ENCODE data around the gene UQCRFS1.
"Not testable (repeated sequence)": the region's sequence is repeated elsewhere in the genome, so short reads cannot be mapped to it uniquely, and the experiment has no call there.

The UQCRFS1 gene

GRCh38 chr19:29214411-29214810, 1.5 kb upstream of the UQCRFS1 start:
- no peak for DNase-seq (ENCODE audit: low spot score)

DNA sequence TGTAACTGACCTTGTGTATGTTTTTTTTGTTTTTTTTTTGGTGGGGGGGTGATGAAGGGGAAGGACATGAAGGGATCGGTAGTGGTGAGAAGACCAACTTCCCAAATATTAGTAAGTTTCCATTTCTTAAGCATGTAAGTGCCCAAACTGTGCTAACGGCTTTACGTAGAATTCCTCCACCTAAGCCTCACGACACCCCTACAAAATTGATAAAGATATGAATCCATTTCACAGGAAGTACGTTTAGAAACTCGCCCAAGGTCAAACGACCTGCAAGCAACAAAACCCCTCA, 649 bp downstream of the UQCRFS1 start:
- DNase-seq (ENCODE audit: low spot score): no peak

GRCh38 chr19:29211562-29212355, 1.2 kb downstream of the UQCRFS1 start:
- DNase-seq (ENCODE audit: low spot score): no peak

DNA sequence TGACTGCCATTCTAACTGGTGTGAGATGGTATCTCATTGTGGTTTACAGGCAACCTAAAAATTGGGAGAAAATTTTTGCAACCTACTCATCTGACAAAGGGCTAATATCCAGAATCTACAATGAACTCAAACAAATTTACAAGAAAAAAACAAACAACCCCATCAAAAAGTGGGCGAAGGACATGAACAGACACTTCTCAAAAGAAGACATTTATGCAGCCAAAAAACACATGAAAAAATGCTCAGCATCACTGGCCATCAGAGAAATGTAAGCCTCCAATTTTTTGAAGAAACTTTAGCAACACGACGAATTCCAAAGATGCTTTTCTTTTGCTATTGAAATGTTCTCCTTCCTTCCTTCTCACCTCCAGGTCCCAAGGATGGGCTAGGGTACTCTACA, 1.9 kb downstream of the UQCRFS1 start:
- not testable (repeated sequence) for DNase-seq (ENCODE audit: low spot score)

DNA sequence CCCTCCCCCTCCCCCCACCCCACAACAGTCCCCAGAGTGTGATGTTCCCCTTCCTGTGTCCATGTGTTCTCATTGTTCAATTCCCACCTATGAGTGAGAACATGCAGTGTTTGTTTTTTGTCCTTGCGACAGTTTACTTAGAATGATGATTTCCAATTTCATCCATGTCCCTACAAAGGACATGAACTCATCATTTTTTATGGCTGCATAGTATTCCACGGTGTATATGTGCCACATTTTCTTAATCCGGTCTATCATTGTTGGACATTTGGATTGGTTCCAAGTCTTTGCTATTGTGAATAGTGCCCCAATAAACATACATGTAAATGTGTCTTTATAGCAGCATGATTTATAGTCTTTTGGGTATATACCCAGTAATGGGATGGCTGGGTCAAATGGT, 2.4 kb downstream of the UQCRFS1 start:
- DNase-seq (ENCODE audit: low spot score): not testable (repeated sequence)

DNA sequence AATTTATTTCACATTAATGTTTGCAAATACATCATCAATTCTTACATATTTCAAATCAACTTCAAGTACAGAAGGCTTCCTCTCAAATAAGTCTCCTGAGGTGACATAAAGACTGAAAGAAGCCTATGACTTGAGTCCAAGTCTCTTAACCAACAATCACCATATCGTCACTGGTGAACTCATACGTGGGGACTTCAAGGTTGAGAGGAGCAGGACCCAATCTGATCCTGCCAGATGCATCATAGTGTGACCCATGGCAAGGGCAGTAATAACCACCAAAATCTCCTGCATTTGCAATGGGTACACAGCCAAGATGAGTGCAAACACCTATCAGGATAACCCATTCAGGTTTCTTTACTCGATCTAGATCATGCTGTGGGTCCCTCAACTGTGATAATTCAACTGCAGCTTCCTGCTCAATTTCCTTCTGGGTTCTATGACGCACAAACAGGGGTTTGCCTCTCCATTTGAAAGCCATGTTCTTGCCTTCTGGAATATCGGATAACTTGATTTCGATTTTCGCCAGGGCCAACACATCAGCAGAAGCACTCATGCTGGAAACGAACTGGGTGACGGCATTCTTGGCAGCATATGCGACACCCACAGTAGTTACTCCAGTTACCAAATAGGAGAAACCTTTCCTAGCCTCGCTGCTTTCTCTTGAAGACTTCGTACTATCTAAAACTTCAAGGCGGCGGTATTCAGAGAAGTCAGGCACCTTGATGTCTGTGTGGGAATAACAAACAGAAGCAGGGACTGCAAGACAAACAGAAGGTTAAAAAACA, 5.4 kb downstream of the UQCRFS1 start:
- DNase-seq (ENCODE audit: low spot score): not testable (repeated sequence)

- no peak for DNase-seq (ENCODE audit: low spot score)
These were observed 6.5 kb downstream of the UQCRFS1 start for GRCh38 chr19:29206453-29206852.

DNA sequence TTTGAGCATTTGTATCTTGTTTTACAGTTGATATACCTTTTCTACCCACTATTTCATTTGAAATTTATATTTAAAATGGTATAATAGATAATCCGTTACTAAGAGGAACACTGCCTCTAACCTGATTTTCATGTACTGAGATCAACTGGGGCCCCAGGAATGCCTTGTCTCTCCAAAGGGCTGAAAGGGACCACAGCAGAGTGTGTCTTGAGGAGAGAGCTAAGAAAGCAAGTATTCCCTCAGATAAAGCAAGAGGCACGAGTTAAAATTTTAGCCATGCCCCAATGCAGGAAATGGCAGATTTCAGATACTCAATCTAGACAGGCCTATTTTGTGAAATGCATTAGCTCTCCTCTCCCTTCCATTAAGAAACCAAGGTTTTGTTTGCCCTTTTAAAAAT, 10.7 kb downstream of the UQCRFS1 start:
- DNase-seq (ENCODE audit: low spot score): no peak

DNA sequence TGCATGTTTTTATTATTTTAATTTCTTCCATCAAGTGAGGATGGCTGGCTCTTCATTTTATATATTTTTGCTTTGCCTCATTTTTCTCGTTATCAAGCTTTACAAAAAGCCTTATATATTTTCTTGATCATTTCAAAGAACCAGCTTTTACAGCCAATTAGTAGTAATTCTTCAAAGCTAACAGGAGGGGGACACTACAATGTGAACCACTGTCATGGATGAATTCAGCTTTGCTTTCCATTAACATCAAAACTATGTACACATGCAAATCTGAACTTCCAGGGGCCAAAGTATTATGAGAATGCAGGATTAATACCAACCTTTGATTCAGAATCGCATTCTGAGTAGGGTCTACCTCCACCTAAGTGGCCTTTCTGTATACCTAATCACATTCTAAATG, 11.1 kb downstream of the UQCRFS1 start:
- no peak for DNase-seq (ENCODE audit: low spot score)

GRCh38 chr19:29194658-29195057, 18.3 kb downstream of the UQCRFS1 start:
- no peak for DNase-seq (ENCODE audit: low spot score)

GRCh38 chr19:29193155-29193554, 19.8 kb downstream of the UQCRFS1 start:
- DNase-seq (ENCODE audit: low spot score): no peak

DNA sequence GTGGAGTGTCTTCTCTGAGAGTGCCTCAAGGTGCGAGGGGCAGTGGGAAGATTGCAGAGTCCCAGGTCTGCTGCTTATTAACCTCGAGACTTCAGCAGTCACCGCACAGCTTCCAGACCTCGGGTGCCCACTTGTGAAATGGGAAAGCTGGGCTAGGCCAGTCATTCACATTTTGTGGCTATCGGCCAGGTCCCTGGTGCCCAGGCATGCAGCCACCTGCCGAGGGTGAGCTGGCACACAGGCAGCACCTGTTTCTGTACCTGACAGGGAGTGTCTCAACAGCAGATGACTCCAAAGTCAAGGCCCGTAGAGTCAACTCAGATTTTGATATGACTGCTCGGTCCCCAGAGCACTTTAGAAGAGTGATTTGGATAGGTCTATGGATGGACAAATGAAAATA, 21.9 kb downstream of the UQCRFS1 start:
- DNase-seq (ENCODE audit: low spot score): no peak

GRCh38 chr19:29189033-29189360, 24.0 kb downstream of the UQCRFS1 start:
- no peak for DNase-seq (ENCODE audit: low spot score)

- no peak for DNase-seq (ENCODE audit: low spot score)
These were observed 24.5 kb downstream of the UQCRFS1 start for GRCh38 chr19:29188289-29189032.

DNA sequence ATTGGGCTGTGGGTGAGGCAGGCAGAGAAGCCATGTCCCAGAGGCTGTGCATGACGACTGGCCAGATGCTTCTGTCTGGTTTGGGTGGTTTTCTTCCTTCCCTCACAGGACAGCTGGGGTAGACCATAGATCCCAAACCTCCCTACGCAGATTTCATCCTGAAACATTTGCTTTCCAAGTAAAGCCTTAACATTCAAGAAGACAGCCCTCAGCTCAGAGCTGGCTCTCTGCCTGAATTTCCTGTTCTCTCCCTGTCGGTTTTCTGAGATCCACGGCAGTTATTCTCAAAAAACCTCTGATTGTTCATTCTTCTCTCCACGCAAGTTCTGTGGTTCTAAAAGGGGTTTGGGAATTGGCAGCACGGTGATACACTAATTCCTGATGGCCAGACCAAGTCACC, 25.3 kb downstream of the UQCRFS1 start:
- DNase-seq (ENCODE audit: low spot score): no peak

GRCh38 chr19:29185427-29185826, 27.5 kb downstream of the UQCRFS1 start:
- no peak for DNase-seq (ENCODE audit: low spot score)

- DNase-seq (ENCODE audit: low spot score): no peak
These were observed 35.8 kb downstream of the UQCRFS1 start for GRCh38 chr19:29176981-29177754.

DNA sequence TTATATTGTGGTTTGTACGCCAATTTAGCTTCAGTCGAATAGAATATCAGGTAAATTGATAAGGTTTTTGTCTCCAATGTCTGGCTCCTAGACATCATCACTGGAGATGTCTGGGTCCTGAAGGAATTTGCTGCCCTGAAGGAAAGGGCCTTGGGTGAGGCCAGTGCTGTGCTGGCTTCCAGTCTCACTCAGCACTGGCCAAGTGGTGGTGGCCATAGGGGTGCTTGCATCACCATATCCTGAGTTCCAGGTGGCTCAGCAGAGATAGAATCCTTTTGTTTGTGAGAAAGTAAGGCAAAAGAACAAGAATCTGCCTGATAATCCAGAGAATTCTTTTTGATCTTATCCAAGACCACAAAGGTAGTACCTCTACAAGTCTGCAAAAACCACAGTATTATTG, 39.1 kb downstream of the UQCRFS1 start:
- DNase-seq (ENCODE audit: low spot score): no peak

DNA sequence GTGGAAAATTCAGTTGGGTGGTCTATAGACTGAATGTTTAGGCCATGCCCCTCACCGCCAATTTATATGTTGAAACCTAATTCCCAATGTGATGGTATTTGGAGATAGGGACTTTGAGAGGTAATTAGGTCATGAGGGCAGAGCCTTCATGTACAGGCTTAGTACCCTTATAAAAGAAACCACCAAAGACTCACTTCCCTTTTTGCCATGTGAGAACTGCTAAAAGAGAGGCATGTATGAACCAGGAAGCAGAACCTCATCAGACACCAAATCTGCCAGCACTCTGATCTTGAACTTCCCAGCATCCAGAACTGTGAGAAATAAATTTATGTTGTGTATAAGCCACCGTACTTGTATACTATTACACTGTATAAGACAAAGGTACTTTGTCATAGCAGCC, 40.6 kb downstream of the UQCRFS1 start:
- no peak for DNase-seq (ENCODE audit: low spot score)

DNA sequence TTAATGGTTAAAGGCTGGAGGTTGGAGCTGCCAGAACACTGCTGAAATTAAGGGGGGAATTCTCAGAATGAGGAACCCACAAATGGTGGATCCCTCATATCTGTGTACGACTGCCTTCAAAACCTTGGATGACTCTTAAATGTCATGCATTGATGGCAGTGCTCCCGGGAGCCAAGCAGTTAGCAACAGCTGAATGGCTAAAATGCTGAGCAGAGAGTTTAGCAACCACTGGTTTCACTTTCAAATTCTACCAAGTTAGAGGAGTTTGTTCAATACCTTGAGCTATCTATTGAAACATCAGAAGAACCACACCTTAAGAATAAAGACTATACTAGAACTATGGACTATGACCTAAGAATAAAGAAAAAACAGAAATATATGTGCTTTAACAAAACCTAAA, 41.4 kb downstream of the UQCRFS1 start:
- DNase-seq (ENCODE audit: low spot score): no peak

DNA sequence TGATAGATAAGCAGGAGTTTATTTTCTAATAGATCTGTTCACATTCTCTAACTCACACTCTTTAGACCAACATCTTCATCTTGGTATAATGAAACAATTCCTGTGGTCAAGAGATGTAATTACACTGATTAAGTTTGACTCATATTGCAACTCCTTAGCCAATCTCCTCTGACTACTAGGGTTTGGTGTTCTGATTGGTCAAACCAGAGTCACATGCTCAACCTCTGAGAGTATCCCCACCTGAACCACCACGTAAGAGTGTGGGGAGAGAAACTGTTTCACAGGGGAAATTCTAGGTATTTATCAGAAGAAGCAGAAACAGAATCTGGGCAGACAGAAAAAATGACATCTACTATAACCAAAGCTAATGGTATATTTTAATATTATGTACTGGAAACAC, 42.4 kb downstream of the UQCRFS1 start:
- no peak for DNase-seq (ENCODE audit: low spot score)

- DNase-seq (ENCODE audit: low spot score): no peak
These were observed 50.3 kb downstream of the UQCRFS1 start for GRCh38 chr19:29162694-29163093.

Measured in cerebellar cortex (tissue), 1 donor.